Right renal cortex interstitium (tissue), 3 donors: ENCODE measurements around the gene RAB1A. TPM values are rescaled to one million over a fixed set of nuclear protein-coding genes. Genes with fewer than 3 reads are reported as not detected.

ENCODE experiments used
- DNase-seq, 3 donors: peaks; one replicate each; pipeline ENCODE4 v3.0.0-alpha.2; 2013; ENCODE audit warnings: low read depth in 3 of 3, low spot score in 2 of 3
- polyA plus RNA-seq, 3 donors: library from polyadenylated mRNA; unstranded; fragments of 120-200 nt; gene quantifications; one replicate each; pipeline ENCODE4 v1.2.1, GENCODE V29; 2013; ENCODE audit not compliant: insufficient read length in 3 of 3

Gene RAB1A
- polyA plus RNA-seq, 3 donors: 268 to 288 (median 277) TPM

DNA sequence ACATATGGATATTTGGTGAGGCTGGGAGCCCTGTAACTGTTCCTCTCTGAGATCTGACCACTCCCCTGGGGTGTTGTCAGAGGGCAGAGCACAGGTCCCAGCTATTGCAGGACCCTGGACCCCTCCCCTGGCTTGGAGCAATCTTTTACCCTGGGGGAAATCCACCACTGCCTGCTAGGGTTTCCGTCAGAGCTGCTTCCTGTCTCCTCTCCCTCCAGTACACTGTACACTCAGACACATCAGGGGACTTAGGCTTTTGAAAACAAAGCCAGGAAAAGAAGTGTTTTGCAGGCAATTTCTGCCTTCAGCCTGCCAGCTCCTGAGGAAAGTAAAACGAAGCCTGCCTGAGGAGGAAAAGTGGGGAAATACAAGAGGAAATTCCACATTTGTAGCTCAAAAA, 86.9 kb downstream of the RAB1A start:
- no peak for DNase-seq

DNA sequence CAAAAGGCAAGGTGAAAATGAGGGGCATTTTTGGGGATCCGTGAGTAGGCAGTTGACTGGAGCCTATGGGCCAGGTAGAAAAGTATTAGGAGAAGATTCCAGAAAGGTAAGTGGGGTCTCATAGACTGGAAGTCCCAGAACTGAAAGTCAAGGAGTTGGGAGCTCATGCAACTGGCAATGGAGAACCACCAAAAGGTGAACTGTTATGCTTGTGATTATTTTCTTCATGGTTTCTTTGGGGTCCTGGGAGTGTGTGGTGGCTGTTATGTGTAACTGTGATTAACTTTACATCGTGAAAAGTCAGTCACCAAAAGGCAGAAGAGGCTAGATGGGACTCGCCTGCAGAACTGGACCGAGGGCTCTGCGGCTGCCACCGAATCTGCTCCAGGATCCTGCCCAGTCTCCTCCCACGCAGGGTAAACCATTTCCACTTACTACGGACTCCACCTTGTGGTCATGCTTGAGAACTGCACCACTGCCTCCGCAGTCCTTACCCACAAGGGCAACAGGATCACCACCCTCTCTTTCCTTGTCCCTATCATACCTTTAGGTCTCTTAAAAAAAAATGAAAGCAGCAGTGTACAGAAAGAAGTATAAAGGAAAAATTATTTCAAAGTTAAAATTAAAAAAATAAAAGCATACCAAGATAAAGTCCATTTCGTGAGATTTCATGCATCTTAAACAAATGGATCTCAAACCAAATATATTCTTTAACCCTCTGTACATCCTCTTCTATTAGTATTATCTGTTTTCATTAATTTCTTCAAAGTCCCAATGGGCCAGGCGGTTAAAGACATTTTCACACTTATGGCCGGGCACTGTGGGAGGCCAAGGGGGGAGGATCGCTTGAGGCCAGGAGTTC, 89.3 kb downstream of the RAB1A start:
- peak in 2 of 3 donors; percentile 59 to 61 for DNase-seq

DNA sequence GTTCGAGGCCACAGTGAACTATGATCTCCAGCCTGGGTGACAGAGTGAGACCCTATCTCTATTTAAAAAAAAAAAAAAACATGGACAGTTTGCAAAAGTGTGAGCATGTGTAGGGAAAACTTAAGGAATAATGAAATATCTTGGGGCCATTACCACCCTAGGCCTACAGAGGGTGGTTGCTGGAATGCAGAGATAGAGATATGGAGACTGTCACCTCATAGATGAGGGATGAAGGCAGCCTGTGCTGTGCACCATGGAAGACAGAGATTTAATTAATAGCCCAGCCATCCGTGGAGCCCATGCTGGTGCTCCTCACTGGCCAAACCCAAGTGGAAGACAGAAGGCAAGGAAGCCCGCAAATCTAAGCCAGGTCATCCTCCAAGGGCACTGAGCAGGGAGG, 90.3 kb downstream of the RAB1A start:
- no peak for DNase-seq

DNA sequence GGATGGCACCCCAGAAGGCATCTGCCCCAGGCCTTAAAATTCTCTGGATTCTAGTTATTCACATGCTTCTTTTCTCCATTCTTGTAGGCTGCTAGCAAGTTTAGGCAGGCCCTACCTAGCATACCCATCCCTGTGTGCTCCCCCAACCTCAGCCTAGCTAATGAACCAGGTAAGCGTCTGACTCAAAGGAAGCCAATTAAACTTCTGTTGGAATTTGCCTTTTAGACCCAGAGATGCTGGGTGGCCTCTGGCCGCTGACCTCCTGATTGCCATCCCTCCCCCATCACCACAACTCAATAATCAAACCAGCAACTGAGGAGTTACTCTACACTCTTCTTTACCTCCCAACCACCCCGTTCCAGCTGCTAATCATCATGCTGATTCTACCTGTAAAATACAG, 92.7 kb downstream of the RAB1A start:
- no peak for DNase-seq

Other genes starting within 250 kb of the RAB1A start
- 1 to 10 TPM; 5.9 to 8.8 (median 8.4) TPM for gene SLC1A4, start 140.7 kb downstream of the RAB1A start, polyA plus RNA-seq
- gene CEP68, start 73.7 kb downstream of the RAB1A start, polyA plus RNA-seq: 10 to 100 TPM; 30.6 to 31.6 (median 30.7) TPM
- gene ACTR2, start 97.7 kb upstream of the RAB1A start, polyA plus RNA-seq: 100 to 1,000 TPM; 205 to 212 (median 207) TPM